Right lobe of liver (tissue), 4 donors: ENCODE measurements around the gene KLK7.

Source experiments
- POLR2A ChIP-seq: fragments of 450-650 bp; IDR thresholded peaks from one replicate; pipeline ENCODE4 v1.6.1; 2017; ENCODE audit warnings: antibody characterized with exemption, mild to moderate bottlenecking
- TF ChIP-seq, protein P1 (sequence below), 4 donors: fragments of 200-600 bp in 3 of 4; fragments of 450-650 bp in 1 of 4; IDR thresholded peaks; one replicate each; pipeline versions ENCODE4 v1.5.1 to v1.8.0; 2016 to 2022; ENCODE audit warnings: antibody characterized with exemption in 4 of 4, mild to moderate bottlenecking in 2 of 4
- donor health status: DM: no; HTN: no; CAD: no.
- donor health status: DM: no; HTN: no; CAD: no.
- donor health status: DM: no; HTN: yes; CAD: no.

GRCh38 chr19:50972795-50973376, 10.8 kb downstream of the KLK7 start:
- TF ChIP-seq, protein P1, sequence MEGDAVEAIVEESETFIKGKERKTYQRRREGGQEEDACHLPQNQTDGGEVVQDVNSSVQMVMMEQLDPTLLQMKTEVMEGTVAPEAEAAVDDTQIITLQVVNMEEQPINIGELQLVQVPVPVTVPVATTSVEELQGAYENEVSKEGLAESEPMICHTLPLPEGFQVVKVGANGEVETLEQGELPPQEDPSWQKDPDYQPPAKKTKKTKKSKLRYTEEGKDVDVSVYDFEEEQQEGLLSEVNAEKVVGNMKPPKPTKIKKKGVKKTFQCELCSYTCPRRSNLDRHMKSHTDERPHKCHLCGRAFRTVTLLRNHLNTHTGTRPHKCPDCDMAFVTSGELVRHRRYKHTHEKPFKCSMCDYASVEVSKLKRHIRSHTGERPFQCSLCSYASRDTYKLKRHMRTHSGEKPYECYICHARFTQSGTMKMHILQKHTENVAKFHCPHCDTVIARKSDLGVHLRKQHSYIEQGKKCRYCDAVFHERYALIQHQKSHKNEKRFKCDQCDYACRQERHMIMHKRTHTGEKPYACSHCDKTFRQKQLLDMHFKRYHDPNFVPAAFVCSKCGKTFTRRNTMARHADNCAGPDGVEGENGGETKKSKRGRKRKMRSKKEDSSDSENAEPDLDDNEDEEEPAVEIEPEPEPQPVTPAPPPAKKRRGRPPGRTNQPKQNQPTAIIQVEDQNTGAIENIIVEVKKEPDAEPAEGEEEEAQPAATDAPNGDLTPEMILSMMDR (IDR thresholded peaks at IDR 0.05), result no peak
- TF ChIP-seq POLR2A, result no peak
